ENCODE results near the gene ZNF280A.
"Not testable (repeated sequence)": the region's sequence is repeated elsewhere in the genome, so short reads cannot be mapped to it uniquely, and the experiment has no call there.

The ZNF280A gene

GRCh38 chr22:22534604-22535415 is 14.7 kb upstream of the ZNF280A start:
- no peak for TF ChIP-seq CTCF (conservative IDR thresholded peaks at IDR 0.05; ENCODE audit: control insufficient read depth, insufficient read depth, low read depth, low read length)
- H3K4me3 ChIP-seq (ENCODE audit: control insufficient read depth, low read depth, low read length): no peak overlapping the region
- no peak for DNase-seq (ENCODE audit: low read depth)

- no peak for DNase-seq (ENCODE audit: low read depth)
- H3K4me3 ChIP-seq (ENCODE audit: control insufficient read depth, low read depth, low read length): no peak overlapping the region
- no peak for TF ChIP-seq CTCF (conservative IDR thresholded peaks at IDR 0.05; ENCODE audit: control insufficient read depth, insufficient read depth, low read depth, low read length)
Measured at GRCh38 chr22:22533863-22534262, 13.8 kb upstream of the ZNF280A start.

GRCh38 chr22:22533417-22533816 is 13.3 kb upstream of the ZNF280A start:
- H3K4me3 ChIP-seq (ENCODE audit: control insufficient read depth, low read depth, low read length): no peak overlapping the region
- no peak for DNase-seq (ENCODE audit: low read depth)
- no peak for TF ChIP-seq CTCF (conservative IDR thresholded peaks at IDR 0.05; ENCODE audit: control insufficient read depth, insufficient read depth, low read depth, low read length)

GRCh38 chr22:22532547-22533071 is 12.5 kb upstream of the ZNF280A start:
- DNase-seq (ENCODE audit: low read depth); H3K4me3 ChIP-seq (ENCODE audit: control insufficient read depth, low read depth, low read length): not testable (repeated sequence)

GRCh38 chr22:22531770-22532546 is 11.9 kb upstream of the ZNF280A start:
- H3K4me3 ChIP-seq (ENCODE audit: control insufficient read depth, low read depth, low read length): no peak overlapping the region
- no peak for DNase-seq (ENCODE audit: low read depth)
- no peak for TF ChIP-seq CTCF (conservative IDR thresholded peaks at IDR 0.05; ENCODE audit: control insufficient read depth, insufficient read depth, low read depth, low read length)

GRCh38 chr22:22528780-22529179 is 8.7 kb upstream of the ZNF280A start:
- TF ChIP-seq CTCF (conservative IDR thresholded peaks at IDR 0.05; ENCODE audit: control insufficient read depth, insufficient read depth, low read depth, low read length): no peak
- DNase-seq (ENCODE audit: low read depth): no peak
- no peak overlapping the region for H3K4me3 ChIP-seq (ENCODE audit: control insufficient read depth, low read depth, low read length)

GRCh38 chr22:22527312-22527711 is 7.2 kb upstream of the ZNF280A start:
- no peak overlapping the region for H3K4me3 ChIP-seq (ENCODE audit: control insufficient read depth, low read depth, low read length)
- TF ChIP-seq CTCF (conservative IDR thresholded peaks at IDR 0.05; ENCODE audit: control insufficient read depth, insufficient read depth, low read depth, low read length): no peak
- DNase-seq (ENCODE audit: low read depth): peak; percentile 24
